RWPE1 (cell line): ENCODE measurements around the gene SDF2.
A peak's percentile ranks its signal among the peaks of the same experiment; 100 is the strongest.

Experiments used
- CTCF ChIA-PET: fragments of 350-600 bp; sonication (Branson Sonifier 250); formaldehyde crosslinking; extraction: SDS; loops from one replicate; lab custom pipeline; 2021; lab: Yijun Ruan, JAX
- POLR2A ChIA-PET: fragments of 400-600 bp; formaldehyde crosslinking; extraction: SDS; loops from one replicate; lab custom pipeline; 2020; ENCODE audit warnings: antibody characterized with exemption; ENCODE audit not compliant: low non-redundant PET; lab: Yijun Ruan, JAX
- DNase-seq: peaks from one replicate; pipeline ENCODE4 v3.0.0; 2012; ENCODE audit warnings: low spot score
- H3K27ac ChIP-seq: fragments of 450-650 bp; 2 replicates; pipeline ENCODE4 v1.5.1; 2017
- CTCF ChIP-seq: fragments of 450-650 bp; conservative IDR thresholded peaks from 2 replicates; pipeline ENCODE4 v1.5.1; 2017; ENCODE audit warnings: low read depth, mild to moderate bottlenecking

Gene SDF2

GRCh38 chr17:28598799-28599310, 62.9 kb downstream of the SDF2 start, which contains the start of gene SPAG5:
Gene SPAG5, minus strand, starts transcription at chr17:28599025. Its CDS starts 79 bp downstream, at chr17:28598946.
- TF ChIP-seq CTCF, result no peak
- POLR2A ChIA-PET, result no interaction called here
- CTCF ChIA-PET, result interaction anchor here (1.4 kb wide), 1 partner anchor 14 kb away, joined by 5 read pairs; the partner anchor contains the start of gene RSKR
- peak; percentile 98 for DNase-seq
- H3K27ac ChIP-seq, result peak within 1 kb of the TSS; percentile 95

DNA sequence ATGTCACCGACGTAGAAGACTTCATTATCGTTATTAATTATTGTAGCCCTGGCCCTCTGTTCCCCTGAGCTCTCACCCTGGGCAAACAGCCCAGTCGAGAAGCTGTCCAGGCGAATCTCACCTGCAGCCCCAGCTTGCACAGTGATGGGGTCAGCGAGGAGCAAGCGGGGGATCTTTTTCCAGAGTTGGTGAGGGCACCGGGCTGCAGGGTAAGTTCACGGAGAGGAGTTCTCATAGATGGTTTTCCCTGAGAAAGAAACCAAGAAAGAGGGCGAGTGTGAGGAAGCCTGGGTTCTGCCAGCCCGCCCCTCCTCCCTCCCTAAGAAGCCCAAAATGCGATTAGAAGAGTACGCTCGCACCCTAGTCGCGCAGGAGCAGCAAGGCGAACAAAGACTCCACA, 63.3 kb downstream of the SDF2 start:
- TF ChIP-seq CTCF, result no peak
- ChIA-PET POLR2A (no interaction called here), CTCF (interaction anchor here (0.6 kb wide), 1 partner anchor 213 kb away, joined by 3 read pairs; no protein-coding TSS in a partner anchor)
- DNase-seq, result no peak
- peak overlapping the region; percentile 95 for H3K27ac ChIP-seq
